GM18499 (cell line): Measurements from ENCODE around the gene GLG1.

ENCODE experiments used
- ATAC-seq: cut with Tn5 transposase; IDR thresholded peaks from one replicate; pipeline ENCODE4 v1.9.1; 2021; ENCODE audit warnings: moderate number of reproducible peaks; ENCODE audit not compliant: insufficient read depth, unreplicated experiment

GLG1 gene

GRCh38 chr16:74487634-74488495, 119.0 kb downstream of the GLG1 start:
- ATAC-seq: no peak

DNA sequence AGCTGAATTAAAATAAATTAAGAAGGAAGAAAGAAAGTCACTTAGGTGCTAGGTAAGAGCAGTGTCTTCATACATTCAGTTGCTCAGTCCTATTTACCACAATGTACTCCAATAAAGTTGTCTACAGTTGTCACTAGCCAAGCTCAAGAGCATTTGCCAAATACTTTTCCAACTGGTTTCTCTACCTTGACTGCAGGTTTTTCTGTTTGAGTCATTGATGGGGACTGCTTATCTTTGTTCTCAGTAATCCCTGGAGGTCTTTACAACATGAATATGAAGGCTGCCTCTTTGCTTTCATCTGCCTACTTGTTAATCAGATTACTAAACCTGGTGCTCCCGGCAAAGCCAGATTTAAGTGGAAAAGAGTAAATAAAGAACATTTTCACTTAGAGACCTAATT, 121.0 kb downstream of the GLG1 start:
- no peak for ATAC-seq

DNA sequence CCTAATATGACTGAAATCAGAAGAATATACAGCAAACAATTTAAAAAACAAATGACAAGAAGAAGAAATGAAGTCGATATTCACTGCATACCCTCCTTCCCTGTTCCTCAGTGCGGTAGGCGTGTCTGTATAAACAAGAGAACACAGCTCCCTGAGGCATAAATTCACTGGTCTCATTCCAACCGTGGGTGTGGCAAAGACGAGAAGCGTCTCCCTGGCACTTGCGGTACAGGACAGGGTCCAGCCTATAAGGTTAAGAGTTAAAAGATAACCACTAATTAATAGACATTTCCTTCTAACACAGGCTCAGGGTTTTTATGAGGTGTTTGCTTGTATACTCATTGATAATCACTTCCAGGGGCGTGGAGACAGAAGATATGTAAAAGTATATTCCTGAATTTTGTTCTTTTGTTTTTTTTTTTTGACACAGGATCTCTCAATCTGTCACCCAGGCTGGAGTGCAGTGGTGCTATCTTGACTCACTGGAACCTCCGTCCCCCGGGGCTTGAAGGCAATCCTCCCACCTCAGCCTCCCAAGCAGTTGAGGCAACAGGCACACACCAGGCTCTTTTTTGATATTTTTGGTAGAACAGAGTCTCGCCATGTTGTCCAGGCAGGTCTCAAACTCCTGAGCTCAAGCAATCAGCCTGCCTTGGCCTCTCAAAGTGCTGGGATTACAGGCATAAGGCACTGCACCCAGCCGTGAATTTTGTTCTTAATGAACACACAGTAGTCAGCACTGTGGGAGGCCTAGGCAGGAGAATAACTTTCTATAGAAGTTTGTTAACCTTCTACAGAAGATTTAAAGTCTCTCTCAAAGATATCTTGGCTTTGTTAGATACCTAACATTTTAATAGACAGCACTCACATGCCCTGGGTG, 126.5 kb downstream of the GLG1 start:
- ATAC-seq: no peak

DNA sequence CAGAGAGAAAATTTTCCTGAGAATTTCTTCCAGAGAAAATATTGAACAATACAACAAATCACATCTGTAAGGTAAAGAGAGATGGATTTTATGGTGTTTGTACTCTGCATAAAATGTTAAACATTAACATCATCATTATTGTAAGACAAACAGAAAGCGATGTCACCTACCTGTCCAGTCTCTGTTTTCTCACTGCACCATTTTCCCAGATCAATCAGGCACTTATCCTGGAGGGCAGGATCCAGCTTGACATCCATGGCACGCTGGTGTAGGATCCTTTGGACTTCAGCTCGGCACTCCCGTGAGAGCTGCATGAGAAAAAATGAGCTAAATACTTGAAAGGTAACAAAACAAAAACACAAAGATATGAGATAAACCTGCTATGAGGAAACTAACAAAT, 129.7 kb downstream of the GLG1 start:
- ATAC-seq: no peak

DNA sequence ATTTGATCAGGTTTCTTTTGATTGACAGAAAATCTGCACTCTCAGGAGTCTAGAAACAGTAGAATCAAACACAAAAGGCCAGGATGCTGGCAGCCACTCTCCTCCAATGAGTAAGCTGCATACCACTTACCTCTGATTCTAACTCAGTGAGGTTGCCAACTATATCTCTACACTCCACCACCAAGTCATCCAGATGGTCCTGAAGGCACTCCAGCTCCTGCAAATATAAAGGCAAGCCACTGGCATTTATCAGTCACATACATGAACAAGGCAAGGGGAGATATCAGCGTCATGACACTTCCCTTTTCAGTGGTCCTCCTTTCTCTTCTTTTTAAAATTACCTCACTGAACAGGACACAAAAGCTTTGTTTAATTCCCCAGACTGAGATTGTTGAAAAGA, 132.5 kb downstream of the GLG1 start:
- no peak for ATAC-seq

DNA sequence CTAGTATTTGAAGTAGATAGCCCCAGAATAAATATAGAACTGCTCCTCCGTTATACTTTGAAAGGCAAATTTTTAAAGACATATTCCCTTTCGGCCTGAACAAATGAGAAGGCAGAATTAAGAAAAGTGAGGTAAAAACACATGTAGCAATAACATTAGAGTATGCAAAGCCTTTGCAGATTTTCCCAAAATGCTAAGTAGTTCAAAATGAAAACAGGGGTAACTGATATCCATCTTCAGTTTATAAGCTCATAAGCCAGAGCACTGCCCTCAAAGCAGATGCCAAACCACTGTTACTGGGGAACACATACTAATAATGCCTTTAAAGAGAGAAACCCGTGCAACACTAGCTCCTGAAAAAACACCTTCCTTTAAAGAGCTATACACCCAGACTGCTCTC, 134.4 kb downstream of the GLG1 start:
- no peak for ATAC-seq

- no peak for ATAC-seq
Measured at GRCh38 chr16:74472010-74472409, 134.9 kb downstream of the GLG1 start.

DNA sequence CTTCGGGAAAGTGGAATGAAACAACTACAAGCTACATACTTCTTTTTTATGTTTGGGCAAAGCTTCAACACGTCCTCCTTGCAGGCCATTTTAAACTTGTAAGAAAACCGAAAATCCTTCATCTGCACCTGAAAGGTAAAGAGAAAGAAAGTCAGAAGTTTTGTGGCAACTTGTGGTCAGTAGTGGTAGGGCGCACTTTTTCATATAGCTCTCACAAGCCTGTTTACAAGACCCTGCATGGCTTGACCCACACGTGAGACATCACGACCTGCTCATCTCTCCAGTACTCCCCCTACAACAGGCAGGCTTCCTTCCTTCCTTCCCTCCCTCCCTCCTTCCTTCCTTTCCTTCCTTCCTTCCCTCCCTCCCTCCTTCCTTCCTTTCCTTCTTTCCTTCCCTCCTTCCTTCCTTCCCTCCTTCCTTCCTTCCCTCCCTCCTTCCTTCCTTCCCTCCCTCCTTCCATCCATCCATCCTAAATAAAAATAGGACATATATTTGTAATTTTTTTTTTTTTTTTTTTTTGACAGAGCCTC, 136.9 kb downstream of the GLG1 start:
- no peak for ATAC-seq

GRCh38 chr16:74468807-74469525, 137.9 kb downstream of the GLG1 start:
- no peak for ATAC-seq

GRCh38 chr16:74466872-74467271, 140.0 kb downstream of the GLG1 start:
- no peak for ATAC-seq

DNA sequence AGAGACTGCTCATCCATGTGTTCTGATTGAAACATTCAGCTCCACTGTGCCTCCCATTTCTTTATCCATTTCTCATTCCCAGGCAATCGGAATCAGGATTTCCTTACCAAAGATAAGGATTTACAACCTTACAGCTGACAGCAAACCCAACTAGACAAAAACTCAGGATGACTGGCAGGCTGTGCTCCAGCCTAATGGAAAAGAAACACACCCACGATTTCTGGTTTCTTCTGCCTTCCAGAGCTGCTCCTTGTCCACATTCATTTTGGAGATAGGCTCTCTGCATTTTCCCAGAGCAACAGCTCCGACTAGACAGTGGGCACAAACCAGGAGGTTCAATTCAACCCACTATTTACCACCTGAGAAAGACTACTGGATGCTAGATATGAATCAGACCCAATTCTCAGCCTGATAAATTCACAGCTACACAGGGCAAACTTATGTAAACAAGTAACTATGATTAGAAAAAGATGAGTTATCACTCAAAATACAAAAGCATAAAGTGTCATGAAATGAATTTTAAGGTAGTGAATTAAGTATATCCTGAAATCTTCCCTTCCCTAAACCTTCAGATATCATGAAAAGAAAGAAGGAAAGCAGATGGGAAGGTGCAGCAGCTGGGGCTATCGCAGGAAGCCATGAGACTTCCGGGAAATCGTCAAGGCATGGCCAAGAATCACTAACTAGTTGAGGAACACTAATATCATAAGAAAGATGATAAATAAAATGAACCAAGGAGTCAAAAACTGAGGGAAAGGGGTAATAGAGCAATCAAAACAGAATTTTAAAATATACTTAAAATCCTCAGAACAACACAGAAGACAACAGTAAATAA, 140.8 kb downstream of the GLG1 start:
- ATAC-seq: no peak

DNA sequence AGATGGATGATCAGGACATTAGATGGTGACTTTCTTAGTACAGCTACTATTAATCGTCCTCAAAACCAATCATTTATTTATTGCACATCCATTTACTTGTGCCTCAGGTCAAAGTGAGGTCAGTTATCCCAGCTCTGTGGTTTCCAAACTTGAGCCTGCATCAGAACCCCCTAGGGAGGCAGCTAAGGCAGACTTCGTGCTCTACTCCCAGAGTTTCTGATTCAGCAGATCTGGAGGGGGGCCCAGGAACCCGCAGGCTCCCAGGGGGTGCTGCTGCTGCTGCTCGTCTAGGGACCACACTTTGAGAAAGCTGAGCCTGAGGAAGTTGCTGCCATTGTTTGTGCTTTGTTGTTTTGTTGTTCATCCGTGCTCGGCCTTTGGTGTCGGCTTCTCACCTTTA, 141.6 kb downstream of the GLG1 start:
- ATAC-seq: no peak

GRCh38 chr16:74463888-74464287, 143.0 kb downstream of the GLG1 start:
- no peak for ATAC-seq

DNA sequence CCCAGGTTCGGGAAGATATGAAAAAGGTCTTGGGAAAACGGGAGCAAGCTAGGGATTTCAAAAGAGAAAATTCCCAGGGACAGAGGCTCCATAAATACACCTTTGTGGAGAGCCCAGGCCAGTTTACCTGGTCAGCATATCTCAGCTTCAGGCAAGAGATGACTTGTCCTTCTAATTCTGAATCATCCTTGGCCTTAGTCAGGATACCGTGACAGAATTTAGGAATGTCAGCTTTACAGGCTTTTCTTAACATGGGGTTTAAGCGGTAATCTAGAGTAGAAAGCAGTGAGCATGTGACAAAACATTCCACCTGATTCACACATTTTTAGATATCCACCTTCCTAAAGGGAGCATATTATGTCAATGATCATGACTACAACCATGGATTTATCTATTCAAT, 144.6 kb downstream of the GLG1 start:
- no peak for ATAC-seq

DNA sequence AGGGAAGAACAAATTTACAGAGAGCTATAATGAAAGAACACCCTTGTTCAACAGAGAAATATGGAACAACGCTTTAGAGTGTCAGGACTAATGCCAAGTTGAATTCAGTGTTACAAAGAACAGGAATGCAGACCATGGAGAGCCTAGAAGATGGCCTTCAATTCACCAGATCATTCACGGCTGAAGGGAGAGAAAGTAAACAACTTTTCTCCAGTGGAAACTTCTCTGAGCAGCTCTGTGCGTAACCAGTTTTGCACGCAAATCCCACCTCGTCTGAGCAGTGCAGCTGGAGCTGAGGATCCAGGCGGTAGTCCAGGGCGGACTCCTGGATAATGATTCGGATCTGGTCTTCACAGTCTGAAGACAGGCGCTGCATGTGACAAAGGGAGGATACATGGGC, 145.1 kb downstream of the GLG1 start:
- no peak for ATAC-seq

DNA sequence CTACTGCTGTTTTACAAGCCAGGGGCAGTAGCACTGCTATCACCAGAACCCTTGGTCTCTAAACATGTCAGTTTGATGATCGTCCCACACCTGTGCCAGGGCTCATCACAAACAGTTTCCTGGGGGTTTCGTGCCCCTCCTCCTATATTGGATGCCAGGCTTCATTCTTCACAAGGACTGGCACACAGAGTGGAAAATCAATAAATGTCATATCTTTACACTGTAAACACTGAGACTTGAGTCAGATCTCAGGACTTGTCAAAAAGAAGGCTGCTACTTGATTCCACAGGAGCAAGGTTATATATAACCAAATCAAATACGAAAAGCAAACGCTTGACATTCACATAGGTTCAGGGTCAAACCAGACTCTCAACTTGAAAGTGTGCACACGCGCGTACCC, 146.4 kb downstream of the GLG1 start:
- no peak for ATAC-seq

- no peak for ATAC-seq
Measured at GRCh38 chr16:74456290-74456625, 150.7 kb downstream of the GLG1 start.

- ATAC-seq: no peak
Measured at GRCh38 chr16:74455619-74456289, 151.2 kb downstream of the GLG1 start.

GRCh38 chr16:74455213-74455612, 151.7 kb downstream of the GLG1 start:
- ATAC-seq: no peak
